Measurements from ENCODE around the gene BTG4.

BTG4 gene

DNA sequence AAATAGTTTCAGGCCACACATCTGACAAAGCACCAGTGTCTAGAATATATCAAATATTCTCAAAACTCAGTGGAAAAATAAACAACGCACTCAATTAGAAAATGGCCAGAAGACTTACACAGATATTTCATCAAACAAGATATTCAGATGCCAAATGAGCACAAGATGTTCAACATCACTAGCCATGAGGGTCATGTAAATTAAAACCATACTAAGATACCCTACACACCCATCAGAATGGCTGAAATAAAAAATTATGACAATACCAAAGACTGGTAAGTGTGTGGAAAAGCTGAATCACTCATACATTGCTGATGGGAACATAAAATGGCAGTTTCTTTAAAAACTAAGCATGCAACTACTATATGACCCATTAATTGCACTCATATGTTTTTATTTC, 21.7 kb downstream of the BTG4 start:
- no peak for DNase-seq (ENCODE audit: low spot score)

DNA sequence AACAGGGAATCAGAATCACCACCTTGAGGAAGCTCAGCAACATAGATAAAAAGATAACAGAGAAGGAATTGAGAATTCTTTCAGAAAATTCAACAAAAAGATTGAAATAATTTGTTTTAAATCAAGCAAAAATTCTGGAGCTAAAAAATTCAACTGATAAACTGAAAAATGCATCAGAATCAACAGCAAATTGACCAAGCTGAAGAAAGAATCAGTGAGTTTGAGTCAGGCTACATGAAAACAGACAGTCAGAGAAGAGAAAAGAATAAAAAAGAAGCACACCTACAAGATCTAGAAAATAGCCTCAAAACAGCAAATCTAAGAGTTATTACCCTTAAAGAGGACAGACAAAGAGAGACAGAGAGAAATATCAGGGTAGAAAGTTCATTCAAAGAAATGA, 28.8 kb downstream of the BTG4 start:
- no peak for DNase-seq (ENCODE audit: low spot score)

- no peak for DNase-seq (ENCODE audit: low spot score)
Measured at GRCh38 chr11:111479666-111480065, 32.5 kb downstream of the BTG4 start.

- DNase-seq (ENCODE audit: low spot score): no peak
Measured at GRCh38 chr11:111477898-111478297, 34.3 kb downstream of the BTG4 start.

DNA sequence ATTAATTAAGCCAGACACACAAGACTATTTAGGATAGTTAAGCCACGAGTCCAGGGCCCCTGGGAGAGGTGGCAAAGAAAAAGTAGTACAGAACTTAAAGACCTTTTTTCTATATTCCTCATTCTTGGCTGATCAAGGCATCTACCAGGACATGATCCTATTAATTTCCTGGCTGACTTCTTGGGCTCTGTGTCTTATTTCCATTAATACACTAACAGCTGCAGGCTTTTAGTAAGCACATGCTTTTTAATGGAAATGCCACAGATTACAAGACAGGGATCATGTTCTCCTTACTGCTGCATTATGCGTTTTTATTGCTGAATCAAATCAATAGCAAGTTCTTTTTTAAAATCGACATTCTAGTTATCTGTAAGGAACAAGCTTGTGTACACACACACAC, 35.2 kb downstream of the BTG4 start:
- no peak for DNase-seq (ENCODE audit: low spot score)

DNA sequence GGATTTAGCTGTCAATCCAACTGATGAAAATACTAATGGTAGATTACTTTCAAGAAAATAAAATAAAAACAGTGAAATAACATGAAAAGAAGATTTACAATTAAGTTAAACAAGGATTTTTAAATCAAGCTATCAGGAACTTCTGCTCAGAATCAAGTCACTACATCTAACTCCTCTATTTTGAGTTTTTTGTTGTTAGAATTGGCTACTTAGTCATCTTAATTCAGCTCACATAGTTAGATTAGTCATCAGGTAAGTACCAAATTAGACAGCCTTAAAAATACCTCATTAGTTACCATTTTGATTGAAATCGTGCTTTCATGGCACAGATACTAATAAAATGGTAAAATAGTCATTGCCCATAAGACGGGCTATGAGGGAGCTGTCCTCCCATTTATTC, 35.8 kb downstream of the BTG4 start:
- DNase-seq (ENCODE audit: low spot score): no peak

GRCh38 chr11:111474432-111474831, 37.8 kb downstream of the BTG4 start:
- DNase-seq (ENCODE audit: low spot score): no peak

GRCh38 chr11:111472228-111472627, 40.0 kb downstream of the BTG4 start:
- no peak for DNase-seq (ENCODE audit: low spot score)

DNA sequence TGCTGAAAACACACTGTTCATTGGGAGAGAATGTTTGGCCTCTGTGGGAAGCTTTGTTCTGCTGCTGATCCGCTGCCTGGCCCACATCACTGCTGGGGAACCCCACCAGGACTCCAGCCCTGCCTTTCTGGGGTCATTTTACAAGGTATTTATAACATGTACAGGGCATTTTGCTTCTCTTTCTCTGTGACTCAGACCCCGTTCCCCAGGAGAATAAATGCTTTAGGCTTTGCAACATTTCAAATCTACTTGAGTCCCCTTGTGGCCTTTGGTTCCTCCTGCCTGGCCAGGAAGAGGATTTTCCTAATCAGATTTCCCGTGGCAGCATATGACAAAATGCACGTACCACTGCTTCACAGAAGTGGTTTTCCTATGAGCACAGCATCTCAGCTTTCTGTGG, 43.0 kb downstream of the BTG4 start:
- DNase-seq (ENCODE audit: low spot score): no peak

DNA sequence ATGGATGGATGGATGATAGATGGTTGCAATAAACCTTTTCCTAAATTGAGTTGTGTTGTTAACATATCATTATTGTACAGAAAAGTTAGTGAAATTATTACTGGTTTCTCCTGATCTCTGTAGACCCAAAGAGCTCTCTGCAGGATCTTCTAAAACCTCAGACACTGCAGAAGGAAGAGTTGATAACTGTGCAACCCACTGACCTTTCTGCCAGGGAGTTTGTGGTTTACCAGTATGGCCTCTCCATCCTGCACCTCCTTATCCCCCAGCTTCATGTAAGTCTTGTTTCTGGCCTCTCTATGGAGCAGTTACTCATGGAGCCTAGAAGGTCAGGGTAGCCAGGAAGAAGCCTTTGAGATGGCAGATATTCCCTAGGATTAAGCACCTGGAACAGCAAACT, 45.6 kb downstream of the BTG4 start:
- no peak for DNase-seq (ENCODE audit: low spot score)

GRCh38 chr11:111465400-111465799, 46.8 kb downstream of the BTG4 start:
- DNase-seq (ENCODE audit: low spot score): no peak

GRCh38 chr11:111463276-111463675, 48.9 kb downstream of the BTG4 start:
- no peak for DNase-seq (ENCODE audit: low spot score)

DNA sequence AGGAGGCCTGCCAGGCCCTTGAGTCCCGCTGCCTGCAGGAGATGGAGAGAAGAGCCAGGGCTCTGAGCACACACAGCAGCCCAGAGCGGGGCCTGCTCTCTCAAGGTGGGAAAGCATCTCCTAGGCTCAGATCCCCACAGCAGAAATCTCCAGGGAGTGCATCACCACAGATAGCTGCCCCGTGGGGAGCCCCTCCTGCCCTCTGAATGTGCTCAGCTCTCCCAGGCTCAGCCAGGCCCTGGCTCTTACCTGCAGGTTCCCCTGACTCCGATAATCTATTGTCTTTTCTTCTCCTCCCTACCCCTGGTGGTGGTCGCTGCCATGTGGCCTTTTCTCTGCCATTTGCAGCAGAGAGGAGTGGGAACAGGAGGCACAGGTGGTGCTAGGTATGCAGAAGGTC, 49.9 kb downstream of the BTG4 start:
- DNase-seq (ENCODE audit: low spot score): no peak

GRCh38 chr11:111461460-111462235, 50.5 kb downstream of the BTG4 start:
- no peak for DNase-seq (ENCODE audit: low spot score)

- no peak for DNase-seq (ENCODE audit: low spot score)
Measured at GRCh38 chr11:111460856-111461255, 51.3 kb downstream of the BTG4 start.

GRCh38 chr11:111460340-111460739, 51.8 kb downstream of the BTG4 start:
- no peak for DNase-seq (ENCODE audit: low spot score)

GRCh38 chr11:111459506-111460270, 52.5 kb downstream of the BTG4 start:
- no peak for DNase-seq (ENCODE audit: low spot score)

DNA sequence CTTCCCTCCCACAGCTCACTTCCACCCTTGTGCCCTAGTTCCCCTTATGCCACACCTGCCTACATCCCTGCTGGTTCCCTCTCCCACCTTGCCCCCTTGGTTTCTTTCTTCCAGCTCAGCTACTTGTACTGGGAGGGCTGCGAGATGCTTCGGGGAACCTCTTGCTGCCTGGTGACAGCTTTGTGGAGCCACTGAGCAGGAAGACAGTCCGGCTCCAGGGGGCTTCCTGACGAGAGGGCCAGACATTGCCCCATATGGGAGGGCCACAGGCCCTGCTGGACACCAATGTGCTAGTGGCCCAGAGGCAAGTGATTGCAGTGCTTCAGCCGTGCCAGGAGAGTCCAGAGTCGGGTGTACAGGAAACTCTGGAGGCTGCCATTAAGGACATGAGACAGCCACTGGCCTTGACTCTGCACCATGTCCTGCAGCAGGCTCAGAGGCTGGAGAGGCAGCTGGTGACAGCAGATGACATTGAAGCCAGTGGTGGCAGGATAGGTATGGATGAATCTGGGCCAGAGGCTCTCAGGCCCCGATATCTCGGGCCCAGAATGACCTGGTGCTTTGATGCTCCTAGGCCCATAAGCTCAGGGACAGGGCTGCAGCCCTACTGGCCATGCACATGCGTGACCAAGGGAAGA, 54.3 kb downstream of the BTG4 start:
- DNase-seq (ENCODE audit: low spot score): no peak

GRCh38 chr11:111456859-111457730, 55.1 kb downstream of the BTG4 start:
- DNase-seq (ENCODE audit: low spot score): no peak

GRCh38 chr11:111456086-111456858, 55.9 kb downstream of the BTG4 start:
- DNase-seq (ENCODE audit: low spot score): no peak

Data from HuH-7 (cell line).